Heart right ventricle (tissue), 16 donors: Measurements from ENCODE around the gene MACROD2. TPM values are rescaled to one million over a fixed set of nuclear protein-coding genes. Genes with fewer than 3 reads are reported as not detected.

ENCODE experiments used
- ATAC-seq, 8 donors: fragments of 200-7000 bp; cut with Tn5 transposase; one replicate each; pipeline ENCODE4 v1.9.1; 2020; ENCODE audit warnings: mild to moderate bottlenecking in 8 of 8, moderate library complexity in 8 of 8, moderate number of reproducible peaks in 1 of 8
- DNase-seq, 2 donors: peaks; one replicate each; pipeline ENCODE4 v3.0.0-alpha.2; 2020
- H3K27ac ChIP-seq, 10 donors: fragments of 200-600 bp; sonication (generic) in 2 of 10; one replicate each; pipeline versions ENCODE4 v1.5.0 to v1.8.0; 2020 to 2022; ENCODE audit warnings: mild to moderate bottlenecking in 3 of 10
- H3K27me3 ChIP-seq, 7 donors: fragments of 200-600 bp; one replicate each; pipeline ENCODE4 v1.8.0; 2021 to 2022; ENCODE audit warnings: mild to moderate bottlenecking in 2 of 7
- H3K36me3 ChIP-seq, 9 donors: fragments of 200-600 bp; sonication (generic) in 1 of 9; one replicate each; pipeline versions ENCODE4 v1.5.0 to v1.8.0; 2020 to 2022; ENCODE audit warnings: mild to moderate bottlenecking in 2 of 9
- H3K4me1 ChIP-seq, 9 donors: fragments of 200-600 bp; sonication (generic) in 1 of 9; one replicate each; pipeline versions ENCODE4 v1.5.0 to v1.8.0; 2020 to 2022; ENCODE audit warnings: mild to moderate bottlenecking in 4 of 9
- H3K4me3 ChIP-seq, 10 donors: fragments of 200-600 bp; sonication (generic) in 2 of 10; one replicate each; pipeline versions ENCODE4 v1.5.0 to v1.8.0; 2020 to 2022; ENCODE audit warnings: mild to moderate bottlenecking in 7 of 10, moderate library complexity in 2 of 10
- H3K9me3 ChIP-seq, 11 donors: fragments of 200-600 bp in 10 of 11; sonication (generic) in 2 of 11; one replicate each; pipeline versions ENCODE4 v1.5.0 to v1.8.0; 2013 to 2022; ENCODE audit warnings: mild to moderate bottlenecking in 2 of 11, control low read depth in 1 of 11, moderate library complexity in 1 of 11
- CTCF ChIP-seq, 9 donors: fragments of 200-600 bp; sonication (generic) in 2 of 9; IDR thresholded peaks; one replicate each; pipeline versions ENCODE4 v1.5.0 to v1.8.0; 2021 to 2022; ENCODE audit warnings: antibody characterized with exemption in 9 of 9, mild to moderate bottlenecking in 5 of 9, moderate library complexity in 1 of 9
- WGBS, 2 donors: extraction: QIAGEN DNeasy Blood & Tissue Kit; methylation state at CpG; one replicate each; pipeline ENCODE4 v1.1.7; 2013; ENCODE audit warnings: inconsistent platforms in 1 of 2; 5-methylcytosine and 5-hydroxymethylcytosine counted together
- intact Hi-C, 10 donors: fragments of 100-400 bp; cut with DNase I; formaldehyde crosslinking; loops; one replicate each; pipeline versions ENCODE4 v1.11.1 to v1.14.2; 2022
- polyA plus RNA-seq, 2 donors: library from polyadenylated mRNA; stranded (reverse); fragments of 200-250 nt; gene quantifications; one replicate each; pipeline ENCODE4 v1.2.3, GENCODE V29; 2013
- total RNA-seq, 10 donors: library from RNA; stranded (reverse); fragmentation: NEBNext Ultra II Directional in 3 of 10; extraction: Animal tissue kit (Norgen Biotek cat#: 25700) in 3 of 10; gene quantifications; one replicate each; pipeline versions ENCODE4 v1.2.1 to v1.2.4, GENCODE V29; 2021 to 2023
- donor health status: Arrhythmogenic right ventricular cardiomyopathy.
- donor health status: ischemic (EF 13 %, LVEDD 7.1; RV severe dilation, severe dysfunction).
- donor health status: healthy with polysubstance abuse.
- donor health status: DM: no; HTN: yes; CAD: no.
- donor health status: DM: no; HTN: no; CAD: no.
- donor health status: ischemic (EF 25% LVEDD 6.9; RV normal size, moderate dysfunction).
- donor health status: ischemic (EF 25% LVEDD 5.7; RV mildly dilated, moderate dysfunction).
- donor health status: healthy.
- donor health status: DM: yes; HTN: yes; CAD: no.
- donor health status: Ischemic cardiomyopathy.
- donor health status: ischemic (EF 35%, LVEDD 5.7; RV mildly dilated, moderate dysfunction).
- donor health status: nonischemic (EF 11% LVEDD 7.7; RV severe dilation, severe dysfunction).
- donor health status: DM: yes; HTN: yes; CAD: no.
- donor health status: PGD.
- donor health status: ischemic (EF 29% LVEDD 5.4; RV normal size, mild dysfunction).
- donor health status: nonischemic (EF 23%, LVEDD 6.1; RV moderate dilation, normal function).

The MACROD2 gene
- total and polyA plus RNA-seq, 12 donors: 0.28 to 6.4 (median 4.1) TPM

- no peaks in the 10 kb centered on the region for H3K36me3 ChIP-seq
- H3K27ac ChIP-seq: no peak overlapping the region
- DNase-seq: no peak
- TF ChIP-seq CTCF (IDR thresholded peaks at IDR 0.05): no peak
- peaks cover 0 to 9% (median 0%) of the 10 kb centered on the region in 9 donors for H3K4me1 ChIP-seq
- H3K4me3 ChIP-seq: no peak overlapping the region
- intact Hi-C loops: no loop called here
- 93 to 94% methylated on average over 1 of the region's 1 CpG for whole genome bisulfite sequencing, 2 donors
- H3K9me3 ChIP-seq: no peaks in the 10 kb centered on the region
- ATAC-seq: no peak
- H3K27me3 ChIP-seq: no peaks in the 10 kb centered on the region
Measured at GRCh38 chr20:15639839-15640238, 1644.5 kb downstream of the MACROD2 start.

- ATAC-seq (no peak), DNase-seq (no peak)
- Histone ChIP-seq H3K27me3 (no peaks in the 10 kb centered on the region), H3K4me3 (no peak overlapping the region), H3K9me3 (no peaks in the 10 kb centered on the region), H3K36me3 (no peaks in the 10 kb centered on the region), H3K27ac (no peak overlapping the region), H3K4me1 (peaks cover 0 to 9% (median 0%) of the 10 kb centered on the region in 9 donors)
- no peak for TF ChIP-seq CTCF (IDR thresholded peaks at IDR 0.05)
- intact Hi-C loops: no loop called here
- WGBS, 2 donors: 68 to 79% methylated on average over 6 of the region's 6 CpGs
Measured at GRCh38 chr20:15642109-15642508, 1646.8 kb downstream of the MACROD2 start.

GRCh38 chr20:15642676-15643075 lies 1647.4 kb downstream of the MACROD2 start:
- intact Hi-C loops: no loop called here
- Histone ChIP-seq H3K9me3 (no peaks in the 10 kb centered on the region), H3K36me3 (no peaks in the 10 kb centered on the region), H3K4me3 (no peak overlapping the region), H3K4me1 (peaks cover 0 to 9% (median 0%) of the 10 kb centered on the region in 9 donors), H3K27me3 (no peaks in the 10 kb centered on the region), H3K27ac (no peak overlapping the region)
- no peak for TF ChIP-seq CTCF (IDR thresholded peaks at IDR 0.05)
- ATAC-seq (no peak), DNase-seq (no peak)
- 42 to 64% methylated on average over 4 of the region's 4 CpGs for WGBS, 2 donors

- Histone ChIP-seq H3K27me3 (no peaks in the 10 kb centered on the region), H3K4me3 (no peak overlapping the region), H3K4me1 (peaks cover 0 to under 1% (median 0%) of the 10 kb centered on the region in 9 donors), H3K9me3 (no peaks in the 10 kb centered on the region), H3K36me3 (no peaks in the 10 kb centered on the region), H3K27ac (no peak overlapping the region)
- TF ChIP-seq CTCF (IDR thresholded peaks at IDR 0.05): peak in 1 of 9 donors; percentile 18
- intact Hi-C loops: no loop called here
- DNase-seq: no peak
- 51 to 87% methylated on average over 2 of the region's 2 CpGs for WGBS, 2 donors
- no peak for ATAC-seq
Measured at GRCh38 chr20:15643713-15644112, 1648.4 kb downstream of the MACROD2 start.
